OCI-LY7 (cell line): ENCODE measurements around the gene FAM156B. TPM values are rescaled to one million over a fixed set of nuclear protein-coding genes. Genes with fewer than 3 reads are reported as not detected.
"Not testable (repeated sequence)": the region's sequence is repeated elsewhere in the genome, so short reads cannot be mapped to it uniquely, and the experiment has no call there.

Experiments used
- BruUV-seq: library from RNA; stranded (reverse); fragments of 400-500 nt; replicated peaks from 2 replicates; lab custom pipeline; 2021; lab: Mats Ljungman, UMichigan
- CTCF ChIA-PET: fragments of 300-600 bp; sonication (Branson Sonifier 250); formaldehyde crosslinking; loops from one replicate; lab custom pipeline; 2022; ENCODE audit warnings: antibody characterized with exemption; ENCODE audit not compliant: unreplicated experiment; lab: Charles Lee
- POLR2A ChIA-PET: fragments of 300-600 bp; sonication (Branson Sonifier 250); formaldehyde crosslinking; loops from one replicate; lab custom pipeline; 2022; ENCODE audit warnings: antibody characterized with exemption; lab: Charles Lee
- DNase-seq: peaks from one replicate; pipeline ENCODE4 v3.0.0-alpha.2; 2015; ENCODE audit warnings: low spot score
- H2AFZ ChIP-seq: fragments of 200-600 bp; sonication (generic), shearing (Covaris generic); 2 replicates; pipeline ENCODE4 v1.6.1; 2014; ENCODE audit warnings: mild to moderate bottlenecking, antibody characterized with exemption, low read length, moderate library complexity
- H3K27ac ChIP-seq: fragments of 200-600 bp; sonication (generic); 2 replicates; pipeline ENCODE4 v1.5.1; 2014; ENCODE audit warnings: mixed run types, low read depth, mild to moderate bottlenecking, moderate library complexity, low read length, inconsistent platforms; ENCODE audit not compliant: poor library complexity, severe bottlenecking
- H3K36me3 ChIP-seq: fragments of 200-600 bp; sonication (generic); 2 replicates; pipeline ENCODE4 v1.6.1; 2014; ENCODE audit warnings: mild to moderate bottlenecking, antibody characterized with exemption, low read length, moderate library complexity, mixed read lengths; ENCODE audit not compliant: insufficient read depth
- H3K4me1 ChIP-seq: fragments of 200-600 bp; sonication (generic); 2 replicates; pipeline ENCODE4 v1.5.1; 2014; ENCODE audit warnings: mild to moderate bottlenecking, low read length; ENCODE audit not compliant: insufficient read depth, poor library complexity, severe bottlenecking
- H3K4me2 ChIP-seq: fragments of 200-600 bp; sonication (generic); 2 replicates; pipeline ENCODE4 v1.6.1; 2014; ENCODE audit warnings: mild to moderate bottlenecking, low read length
- H3K4me3 ChIP-seq: fragments of 200-600 bp; sonication (generic); 2 replicates; pipeline ENCODE4 v1.5.1; 2014; ENCODE audit warnings: mild to moderate bottlenecking, low read depth, low read length; ENCODE audit not compliant: poor library complexity, severe bottlenecking
- H3K79me2 ChIP-seq: fragments of 200-600 bp; sonication (generic); 2 replicates; pipeline ENCODE4 v1.6.1; 2016; ENCODE audit warnings: low read depth, mild to moderate bottlenecking, low read length, moderate library complexity, mixed read lengths; ENCODE audit not compliant: insufficient read depth
- H3K9me2 ChIP-seq: fragments of 200-600 bp; sonication (generic); 2 replicates; pipeline ENCODE4 v1.6.1; 2016; ENCODE audit warnings: mild to moderate bottlenecking, low read length, mixed read lengths; ENCODE audit not compliant: insufficient read depth
- H3K9me3 ChIP-seq: fragments of 200-600 bp; sonication (generic); 2 replicates; pipeline ENCODE4 v1.6.1; 2014; ENCODE audit warnings: mild to moderate bottlenecking, mixed run types, low read length, mixed read lengths
- H4K20me1 ChIP-seq: fragments of 200-600 bp; sonication (generic); 2 replicates; pipeline ENCODE4 v1.6.1; 2014; ENCODE audit warnings: mild to moderate bottlenecking, antibody characterized with exemption, low read length, moderate library complexity, mixed read lengths; ENCODE audit not compliant: insufficient read depth
- intact Hi-C: fragments of 100-400 bp; cut with micrococcal nuclease; formaldehyde crosslinking; loops from one replicate; pipeline ENCODE4 v1.10.0; 2022; ENCODE audit not compliant: unreplicated experiment
- total RNA-seq, 2 experiments: library from RNA; depleted of rRNA in 1 of 2; stranded (reverse); fragments of >200 nt in 1 of 2; shearing (Covaris generic) in 1 of 2; gene quantifications; 2 replicates each; pipeline ENCODE4 v1.2.3, GENCODE V29; 2014 to 2022

The FAM156B gene
- total RNA-seq, 2 experiments from 2014 or later = 12.6 to 27.4 TPM

DNA sequence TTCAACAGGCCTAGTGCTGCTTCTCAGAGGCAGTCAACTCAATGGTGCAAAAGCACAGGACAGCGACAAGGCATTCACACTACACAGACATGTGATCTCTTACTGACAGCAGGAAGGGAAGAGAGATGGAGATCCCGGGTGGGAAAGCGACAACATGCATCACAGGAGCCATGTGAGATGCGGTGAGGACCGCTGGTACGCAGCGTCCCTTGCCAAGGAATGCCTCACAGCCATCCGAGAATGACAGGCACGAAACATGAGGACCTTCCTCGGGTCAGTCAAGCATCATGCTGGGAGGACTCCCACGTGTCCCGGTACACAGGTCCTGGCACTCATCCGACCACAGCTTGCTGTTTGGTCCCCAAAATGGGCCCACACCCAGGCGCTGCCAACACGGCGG is 50.4 kb downstream of the FAM156B start:
- H4K20me1 ChIP-seq, DNase-seq, H3K36me3 ChIP-seq, BruUV-seq, H3K9me2 ChIP-seq, POLR2A ChIA-PET, H3K4me3 ChIP-seq, H2AFZ ChIP-seq, CTCF ChIA-PET, H3K4me2 ChIP-seq, H3K79me2 ChIP-seq, H3K27ac ChIP-seq, H3K4me1 ChIP-seq, intact Hi-C loops, H3K9me3 ChIP-seq: not testable (repeated sequence)

DNA sequence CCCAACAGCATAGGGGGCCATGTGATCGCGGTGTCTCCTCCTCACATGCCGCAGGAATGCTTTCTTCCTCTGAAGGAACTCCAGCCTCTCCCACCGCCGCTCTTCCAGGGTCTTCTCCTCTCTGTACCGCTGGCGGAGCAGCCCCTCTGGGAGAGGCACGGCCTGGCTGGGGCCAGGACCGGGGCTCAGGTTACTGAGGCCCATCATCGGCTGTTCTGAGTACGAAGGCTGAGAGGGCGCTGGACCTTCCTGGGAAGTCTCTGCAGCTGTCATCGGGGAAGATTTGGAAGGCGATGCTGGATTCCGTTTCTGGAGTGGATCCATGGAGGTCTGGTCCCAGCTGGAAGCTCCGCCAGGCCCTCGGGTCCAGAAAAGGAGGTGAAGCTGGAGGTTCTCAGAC is 51.1 kb downstream of the FAM156B start:
- POLR2A ChIA-PET, H3K79me2 ChIP-seq, H3K4me2 ChIP-seq, H2AFZ ChIP-seq, H3K4me1 ChIP-seq, DNase-seq, H3K27ac ChIP-seq, intact Hi-C loops, H4K20me1 ChIP-seq, H3K9me3 ChIP-seq, H3K9me2 ChIP-seq, H3K36me3 ChIP-seq, CTCF ChIA-PET, BruUV-seq, H3K4me3 ChIP-seq: not testable (repeated sequence)

DNA sequence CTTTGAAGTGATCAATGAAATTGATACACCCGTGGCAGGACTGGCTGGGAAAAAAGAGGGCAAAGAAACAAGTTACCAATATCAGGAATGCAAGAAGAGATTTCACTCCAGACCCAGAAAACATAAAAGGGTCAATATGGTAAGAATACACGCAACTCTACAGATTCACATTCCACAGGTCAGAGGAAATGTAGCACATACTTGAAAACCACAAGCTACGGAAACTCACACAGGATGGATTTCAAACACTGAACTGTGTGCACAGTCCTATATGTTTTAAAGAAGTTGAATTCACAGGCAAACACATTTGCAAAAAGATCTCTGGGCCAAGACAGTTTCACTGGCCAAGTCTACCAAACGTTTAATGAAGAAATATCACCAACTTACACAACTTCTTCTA is 52.2 kb downstream of the FAM156B start:
- H3K4me2 ChIP-seq, H3K4me3 ChIP-seq, CTCF ChIA-PET, BruUV-seq, H3K9me2 ChIP-seq, H3K79me2 ChIP-seq, H3K4me1 ChIP-seq, H2AFZ ChIP-seq, H3K9me3 ChIP-seq, H3K27ac ChIP-seq, H3K36me3 ChIP-seq, DNase-seq, POLR2A ChIA-PET, intact Hi-C loops, H4K20me1 ChIP-seq: not testable (repeated sequence)

DNA sequence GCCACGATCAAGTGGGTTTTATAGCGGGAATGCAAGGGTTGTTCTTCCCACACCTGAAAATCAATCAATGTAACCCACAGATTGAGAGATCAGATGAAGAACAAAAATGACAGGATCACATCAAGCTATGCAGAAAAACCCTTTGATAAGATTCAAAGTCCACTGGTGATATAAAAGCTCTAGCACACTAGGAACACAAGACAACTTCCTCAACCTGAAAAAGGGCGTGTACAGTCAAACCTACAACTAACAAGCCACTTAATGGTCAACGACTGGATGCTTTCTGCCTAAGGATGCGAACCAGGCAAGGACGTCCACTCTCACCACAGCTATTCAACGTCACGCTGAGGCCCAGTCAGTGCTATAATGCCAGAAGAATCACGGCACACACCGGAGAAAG is 52.8 kb downstream of the FAM156B start:
- BruUV-seq, POLR2A ChIA-PET, H3K36me3 ChIP-seq, H3K4me2 ChIP-seq, H2AFZ ChIP-seq, H3K9me3 ChIP-seq, H3K79me2 ChIP-seq, DNase-seq, CTCF ChIA-PET, H3K4me1 ChIP-seq, H3K27ac ChIP-seq, intact Hi-C loops, H4K20me1 ChIP-seq, H3K4me3 ChIP-seq, H3K9me2 ChIP-seq: not testable (repeated sequence)

Other genes starting within 250 kb of the FAM156B start
- gene SSX7, start 242.4 kb upstream of the FAM156B start, total RNA-seq (2014; rRNA removed; shearing (Covaris generic)) = not detected in 2 replicates
- not detected in 2 replicates for gene SSX7, start 242.4 kb upstream of the FAM156B start, total RNA-seq (2022)
- gene SSX2, start 190.2 kb upstream of the FAM156B start, total RNA-seq (2014; rRNA removed; shearing (Covaris generic)) = not detected in 2 replicates
- not detected in 2 replicates for gene SSX2, start 190.2 kb upstream of the FAM156B start, total RNA-seq (2022)
- gene SSX2B, start 146.1 kb upstream of the FAM156B start, total RNA-seq (2014; rRNA removed; shearing (Covaris generic)) = not detected in 2 replicates
- not detected in 2 replicates for gene SSX2B, start 146.1 kb upstream of the FAM156B start, total RNA-seq (2022)
- not detected in 2 replicates for gene SPANXN5, start 99.9 kb upstream of the FAM156B start, total RNA-seq (2014; rRNA removed; shearing (Covaris generic))
- not detected in 2 replicates for gene SPANXN5, start 99.9 kb upstream of the FAM156B start, total RNA-seq (2022)
- gene XAGE5, start 86.0 kb upstream of the FAM156B start, total RNA-seq (2014; rRNA removed; shearing (Covaris generic)) = not detected in 2 replicates
- not detected in 2 replicates for gene XAGE5, start 86.0 kb upstream of the FAM156B start, total RNA-seq (2022)
- not detected in 2 replicates for gene XAGE3, start 29.2 kb upstream of the FAM156B start, total RNA-seq (2014; rRNA removed; shearing (Covaris generic))
- gene XAGE3, start 29.2 kb upstream of the FAM156B start, total RNA-seq (2022) = not detected in 2 replicates
- 8.8 and 13.8 TPM in 2 replicates for gene FAM156A, start 61.2 kb downstream of the FAM156B start, total RNA-seq (2014; rRNA removed; shearing (Covaris generic))
- gene FAM156A, start 61.2 kb downstream of the FAM156B start, total RNA-seq (2022) = 19.7 and 22.6 TPM in 2 replicates
- gene GPR173, start 151.5 kb downstream of the FAM156B start, total RNA-seq (2014; rRNA removed; shearing (Covaris generic)) = 5.4 and 6.2 TPM in 2 replicates
- gene GPR173, start 151.5 kb downstream of the FAM156B start, total RNA-seq (2022) = 8.7 and 10.1 TPM in 2 replicates
- gene TSPYL2, start 185.0 kb downstream of the FAM156B start, total RNA-seq (2014; rRNA removed; shearing (Covaris generic)) = 22.0 and 23.5 TPM in 2 replicates
- 21.7 and 24.6 TPM in 2 replicates for gene TSPYL2, start 185.0 kb downstream of the FAM156B start, total RNA-seq (2022)
- gene KANTR, start 196.8 kb downstream of the FAM156B start, total RNA-seq (2014; rRNA removed; shearing (Covaris generic)) = 23.2 and 28.3 TPM in 2 replicates
- 26.2 and 32.9 TPM in 2 replicates for gene KANTR, start 196.8 kb downstream of the FAM156B start, total RNA-seq (2022)